Subcutaneous adipose tissue (tissue), 4 donors: ENCODE data around the gene PUS1. TPM values are rescaled to one million over a fixed set of nuclear protein-coding genes. Genes with fewer than 3 reads are reported as not detected.

Experiments
- CTCF ChIP-seq: fragments of 450-650 bp; IDR thresholded peaks from one replicate; pipeline ENCODE4 v1.5.1; 2016; ENCODE audit warnings: low read depth, mild to moderate bottlenecking, control low read depth, antibody characterized with exemption, moderate library complexity
- total RNA-seq, 4 donors: library from RNA; depleted of rRNA; stranded (reverse); fragments of >200 nt; gene quantifications; one replicate each; pipeline ENCODE4 v1.1.0, GENCODE V29; 2016

Gene PUS1
- total RNA-seq, 4 donors from 2014 or later, result 8.2 to 23.4 (median 14.8) TPM

DNA sequence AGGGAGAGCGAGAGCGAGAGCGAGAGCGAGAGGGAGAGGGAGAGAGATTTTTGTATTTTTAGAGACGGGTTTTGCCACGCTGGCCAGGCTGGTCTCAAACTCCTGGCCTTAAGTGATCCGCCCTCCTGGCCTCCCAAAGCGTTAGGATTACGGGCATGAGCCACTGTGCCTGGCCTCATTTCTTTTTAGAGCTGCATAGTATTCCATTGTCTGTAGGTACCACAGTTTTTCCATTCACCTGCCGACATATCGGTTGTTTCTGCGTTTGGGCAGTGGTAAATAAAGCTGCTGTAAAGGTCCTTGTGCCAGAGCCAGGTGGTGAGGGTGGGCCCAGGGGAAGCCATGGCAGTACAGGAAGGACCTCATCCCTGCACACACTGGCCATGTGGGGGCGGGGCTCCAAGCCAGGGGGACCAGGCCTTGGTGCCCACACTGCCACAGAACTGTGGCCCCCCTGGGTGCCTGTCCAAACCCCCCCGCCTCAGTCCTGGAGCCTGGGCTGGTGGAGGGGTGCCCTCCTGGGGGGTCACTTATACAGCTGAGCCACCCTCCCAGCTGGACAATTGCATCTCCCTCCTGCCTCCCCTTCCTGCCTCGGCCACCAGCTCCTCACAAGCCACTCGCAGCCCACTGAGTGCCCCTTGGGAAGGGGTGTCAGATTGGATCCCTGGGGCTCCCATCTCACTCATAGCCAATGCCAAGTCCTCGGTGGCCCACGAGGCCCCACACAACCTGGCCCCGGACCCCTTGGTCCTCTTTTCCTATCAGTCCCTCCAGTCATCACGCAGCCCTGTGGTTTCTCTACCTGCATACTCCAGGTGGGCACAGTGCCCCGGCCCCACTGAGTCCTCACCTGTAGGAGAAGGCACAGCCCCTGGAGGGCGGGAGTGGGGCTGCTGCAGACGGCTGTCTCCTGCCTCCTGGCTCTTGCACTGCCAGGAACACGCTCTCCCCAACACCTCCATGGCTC is 1.7 kb upstream of the PUS1 start:
- no peak for TF ChIP-seq CTCF

- TF ChIP-seq CTCF, result no peak
Observed at GRCh38 chr12:131928080-131928710, 881 bp upstream of the PUS1 start.

DNA sequence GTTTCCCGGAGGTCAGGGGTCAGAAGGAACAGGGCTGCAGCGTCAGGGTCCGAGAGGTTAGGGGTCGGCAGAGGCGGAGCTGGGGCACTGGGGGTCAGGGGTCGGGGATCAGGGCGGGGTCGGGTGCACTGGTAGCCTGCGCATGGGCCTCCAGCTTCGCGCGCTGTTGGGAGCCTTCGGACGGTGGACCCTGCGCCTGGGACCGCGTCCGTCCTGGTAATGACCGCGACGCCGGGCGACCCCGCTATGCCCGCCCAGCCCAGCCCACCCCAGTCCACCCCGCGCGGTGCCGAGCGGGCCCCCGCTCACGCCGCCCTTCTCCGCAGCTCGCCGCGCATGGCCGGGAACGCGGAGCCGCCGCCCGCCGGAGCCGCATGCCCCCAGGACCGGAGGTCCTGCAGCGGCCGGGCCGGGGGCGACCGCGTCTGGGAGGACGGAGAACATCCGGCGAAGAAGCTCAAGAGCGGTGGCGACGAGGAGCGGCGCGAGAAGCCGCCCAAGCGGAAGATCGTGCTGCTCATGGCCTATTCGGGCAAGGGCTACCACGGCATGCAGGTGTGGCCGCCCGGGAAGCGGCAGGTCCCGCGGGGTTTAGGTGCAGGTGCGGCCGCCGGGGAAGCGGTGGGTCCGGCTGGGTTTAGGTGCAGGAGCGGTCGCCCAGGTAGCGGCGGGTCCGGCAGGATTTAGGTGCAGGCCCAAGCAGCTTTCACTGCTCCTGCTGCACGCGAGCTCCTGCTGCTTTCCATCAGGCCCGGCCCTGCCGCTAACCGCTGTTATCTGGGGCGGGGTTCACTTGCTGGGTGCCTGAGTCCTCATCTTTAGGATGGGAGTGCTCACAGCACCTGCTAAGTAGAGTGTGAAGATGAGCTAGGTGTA is 743 bp downstream of the PUS1 start:
- TF ChIP-seq CTCF, result no peak

GRCh38 chr12:131930510-131930909 is 1.4 kb downstream of the PUS1 start:
- TF ChIP-seq CTCF, result no peak

GRCh38 chr12:131933387-131933786 is 4.3 kb downstream of the PUS1 start:
- no peak for TF ChIP-seq CTCF

- TF ChIP-seq CTCF, result no peak
Observed at GRCh38 chr12:131934535-131934934, 5.5 kb downstream of the PUS1 start.
